Thyroid gland (tissue), 4 donors: ENCODE results near the gene PSMD12.

Experiments used
- CTCF ChIP-seq, 6 experiments: fragments of 200-600 bp in 3 of 6; fragments of 450-650 bp in 3 of 6; sonication (generic) in 3 of 6; IDR thresholded peaks; one replicate each; pipeline ENCODE4 v1.5.1; 2016 to 2019; ENCODE audit warnings: antibody characterized with exemption in 6 of 6, mild to moderate bottlenecking in 2 of 6, inconsistent platforms in 1 of 6, moderate library complexity in 1 of 6
- POLR2A ChIP-seq, 2 donors: fragments of 450-650 bp; IDR thresholded peaks; one replicate each; pipeline ENCODE4 v1.6.1; 2017; ENCODE audit warnings: antibody characterized with exemption in 2 of 2, mild to moderate bottlenecking in 2 of 2, moderate library complexity in 1 of 2

GRCh38 chr17:67294451-67295199 lies 71.8 kb downstream of the PSMD12 start:
- TF ChIP-seq CTCF (IDR thresholded peaks at IDR 0.05) (no peak), POLR2A (IDR thresholded peaks at IDR 0.05) (no peak)
